Panc1 (cell line): ENCODE measurements around the gene SH3PXD2B.

Experiments
- CTCF ChIP-seq: fragments of 450-650 bp; IDR thresholded peaks from 2 replicates; pipeline ENCODE4 v1.5.1; 2017; ENCODE audit warnings: mild to moderate bottlenecking
- POLR2AphosphoS5 ChIP-seq: IDR thresholded peaks from 2 replicates; pipeline ENCODE4 v1.6.1; 2012; ENCODE audit warnings: mild to moderate bottlenecking, low read depth, low read length, moderate library complexity

- TF ChIP-seq POLR2AphosphoS5 (no peak), CTCF (peak; percentile 83)
Measured at GRCh38 chr5:172370648-172371545, 83.4 kb downstream of the SH3PXD2B start.
